Panc1 (cell line): ENCODE measurements around the gene MTLN. TPM values are rescaled to one million over a fixed set of nuclear protein-coding genes. Genes with fewer than 3 reads are reported as not detected.

Experiments
- ATAC-seq: fragments of 200-7000 bp; cut with Tn5 transposase; 2 replicates; pipeline ENCODE4 v1.9.1; 2020; ENCODE audit warnings: mild to moderate bottlenecking, moderate library complexity
- BruUV-seq: library from RNA; stranded (reverse); fragments of 400-500 nt; replicated peaks from 2 replicates; lab custom pipeline; 2021; lab: Mats Ljungman, UMichigan
- CTCF ChIA-PET: fragments of 300-600 bp; sonication (Branson Sonifier 250); formaldehyde crosslinking; loops from one replicate; lab custom pipeline; 2022; ENCODE audit warnings: antibody characterized with exemption; lab: Charles Lee
- POLR2A ChIA-PET: fragments of 300-600 bp; sonication (Branson Sonifier 250); formaldehyde crosslinking; loops from one replicate; lab custom pipeline; 2022; ENCODE audit warnings: antibody characterized with exemption; lab: Charles Lee
- DNase-seq: peaks from one replicate; pipeline ENCODE4 v3.0.0-alpha.2; 2010; ENCODE audit warnings: low read depth, low spot score
- H3K27ac ChIP-seq: 2 replicates; pipeline ENCODE4 v1.5.1; 2011; ENCODE audit warnings: mild to moderate bottlenecking, low read length, inconsistent platforms
- H3K27me3 ChIP-seq: fragments of 200-500 bp; sonication (Bioruptor generic); 2 replicates; pipeline ENCODE4 v1.6.0; 2014; ENCODE audit warnings: low read length, inconsistent platforms; ENCODE audit not compliant: control insufficient read depth, insufficient read depth
- H3K36me3 ChIP-seq: fragments of 200-500 bp; sonication (Bioruptor generic); 2 replicates; pipeline ENCODE4 v1.5.1; 2014; ENCODE audit warnings: inconsistent platforms, mild to moderate bottlenecking, low read length, moderate library complexity; ENCODE audit not compliant: control insufficient read depth, insufficient read depth
- H3K4me1 ChIP-seq: 2 replicates; pipeline ENCODE4 v1.5.1; 2011; ENCODE audit warnings: inconsistent platforms, mild to moderate bottlenecking, low read length, moderate library complexity; ENCODE audit not compliant: control insufficient read depth, insufficient read depth
- H3K4me3 ChIP-seq, 2 experiments: 2 replicates each; pipeline ENCODE4 v1.5.1; 2011 to 2012; ENCODE audit warnings: low read depth in 2 of 2, low read length in 2 of 2, mild to moderate bottlenecking in 2 of 2, inconsistent platforms in 1 of 2, moderate library complexity in 1 of 2
- H3K9me3 ChIP-seq: fragments of 200-500 bp; sonication (Bioruptor generic); 2 replicates; pipeline ENCODE4 v1.5.1; 2014; ENCODE audit warnings: low read depth, mild to moderate bottlenecking, inconsistent platforms, low read length, moderate library complexity; ENCODE audit not compliant: control insufficient read depth, insufficient read depth
- POLR2AphosphoS5 ChIP-seq: IDR thresholded peaks from 2 replicates; pipeline ENCODE4 v1.6.1; 2012; ENCODE audit warnings: mild to moderate bottlenecking, low read depth, low read length, moderate library complexity
- SIN3A ChIP-seq: IDR thresholded peaks from 2 replicates; pipeline ENCODE4 v1.6.1; 2012; ENCODE audit warnings: low read depth, mild to moderate bottlenecking, low read length, moderate library complexity, borderline replicate concordance; ENCODE audit not compliant: insufficient read depth
- TCF7L2 ChIP-seq: IDR thresholded peaks from 2 replicates; pipeline ENCODE4 v1.6.1; 2011; ENCODE audit warnings: mild to moderate bottlenecking, low read depth, low read length, inconsistent platforms
- in situ Hi-C: cut with HindIII; loops from 2 replicates; pipeline ENCODE4 v1.10.0; 2016; ENCODE audit warnings: low sequenced_read_pairs, low pct_unique_long_range_greater_than_20kb
- intact Hi-C: fragments of 100-400 bp; cut with micrococcal nuclease; formaldehyde crosslinking; loops from one replicate; pipeline ENCODE4 v1.10.0; 2022; ENCODE audit not compliant: unreplicated experiment
- total RNA-seq: library from RNA; stranded (reverse); gene quantifications from one replicate; pipeline ENCODE4 v1.2.1, GENCODE V29; 2021; ENCODE audit not compliant: unreplicated experiment
- TF ChIP-seq, protein P1 (sequence below): fragments of 450-650 bp; IDR thresholded peaks from 2 replicates; pipeline ENCODE4 v1.5.1; 2017; ENCODE audit warnings: mild to moderate bottlenecking
- TF ChIP-seq, protein P2 (sequence below), 2 experiments: IDR thresholded peaks; 2 replicates each; pipeline ENCODE4 v1.6.1; 2011 to 2012; ENCODE audit warnings: low read depth in 2 of 2, control low read depth in 1 of 2, low read length in 1 of 2, mild to moderate bottlenecking in 1 of 2, moderate library complexity in 1 of 2; ENCODE audit not compliant: insufficient read depth in 1 of 2

Gene MTLN
- total RNA-seq, 1 experiment from 2014 or later: 84.3 TPM

DNA sequence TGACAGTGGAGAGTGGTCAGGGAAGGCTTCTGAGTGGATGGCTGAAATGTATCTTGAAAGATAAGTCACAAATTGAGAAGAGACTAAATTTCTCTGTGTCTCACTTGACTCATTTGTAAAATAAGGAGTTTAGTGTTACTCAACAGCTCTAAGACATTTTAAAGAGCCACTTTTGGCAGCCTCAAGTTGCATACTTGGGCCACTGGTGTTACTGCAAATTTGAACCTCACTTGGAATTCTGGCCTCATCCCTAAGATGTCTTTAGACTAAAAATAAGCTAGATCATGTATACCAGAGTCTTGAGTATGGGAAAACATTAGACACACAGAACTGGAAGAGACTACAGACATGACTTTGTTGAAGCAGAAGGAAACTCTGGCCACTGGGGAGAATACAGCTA lies 4.5 kb upstream of the MTLN start:
- in situ Hi-C loops: no loop called here
- Histone ChIP-seq H3K27me3 (no peaks in the 10 kb centered on the region), H3K27ac (no peak overlapping the region), H3K4me3 (no peak overlapping the region), H3K9me3 (peaks cover 8% of the 10 kb centered on the region; the same call in 1 of the 2 replicates), H3K4me1 (no peaks in the 10 kb centered on the region), H3K36me3 (no peaks in the 10 kb centered on the region; the same call in 1 of the 2 replicates)
- CTCF ChIA-PET: no interaction called here
- BruUV-seq: no TSS peak
- DNase-seq: no peak
- POLR2A ChIA-PET: no interaction called here
- ATAC-seq: no peak
- TF ChIP-seq TCF7L2: no peak
- no peak for TF ChIP-seq SIN3A
- TF ChIP-seq, protein P1, sequence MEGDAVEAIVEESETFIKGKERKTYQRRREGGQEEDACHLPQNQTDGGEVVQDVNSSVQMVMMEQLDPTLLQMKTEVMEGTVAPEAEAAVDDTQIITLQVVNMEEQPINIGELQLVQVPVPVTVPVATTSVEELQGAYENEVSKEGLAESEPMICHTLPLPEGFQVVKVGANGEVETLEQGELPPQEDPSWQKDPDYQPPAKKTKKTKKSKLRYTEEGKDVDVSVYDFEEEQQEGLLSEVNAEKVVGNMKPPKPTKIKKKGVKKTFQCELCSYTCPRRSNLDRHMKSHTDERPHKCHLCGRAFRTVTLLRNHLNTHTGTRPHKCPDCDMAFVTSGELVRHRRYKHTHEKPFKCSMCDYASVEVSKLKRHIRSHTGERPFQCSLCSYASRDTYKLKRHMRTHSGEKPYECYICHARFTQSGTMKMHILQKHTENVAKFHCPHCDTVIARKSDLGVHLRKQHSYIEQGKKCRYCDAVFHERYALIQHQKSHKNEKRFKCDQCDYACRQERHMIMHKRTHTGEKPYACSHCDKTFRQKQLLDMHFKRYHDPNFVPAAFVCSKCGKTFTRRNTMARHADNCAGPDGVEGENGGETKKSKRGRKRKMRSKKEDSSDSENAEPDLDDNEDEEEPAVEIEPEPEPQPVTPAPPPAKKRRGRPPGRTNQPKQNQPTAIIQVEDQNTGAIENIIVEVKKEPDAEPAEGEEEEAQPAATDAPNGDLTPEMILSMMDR: no peak
- TF ChIP-seq, protein P2, sequence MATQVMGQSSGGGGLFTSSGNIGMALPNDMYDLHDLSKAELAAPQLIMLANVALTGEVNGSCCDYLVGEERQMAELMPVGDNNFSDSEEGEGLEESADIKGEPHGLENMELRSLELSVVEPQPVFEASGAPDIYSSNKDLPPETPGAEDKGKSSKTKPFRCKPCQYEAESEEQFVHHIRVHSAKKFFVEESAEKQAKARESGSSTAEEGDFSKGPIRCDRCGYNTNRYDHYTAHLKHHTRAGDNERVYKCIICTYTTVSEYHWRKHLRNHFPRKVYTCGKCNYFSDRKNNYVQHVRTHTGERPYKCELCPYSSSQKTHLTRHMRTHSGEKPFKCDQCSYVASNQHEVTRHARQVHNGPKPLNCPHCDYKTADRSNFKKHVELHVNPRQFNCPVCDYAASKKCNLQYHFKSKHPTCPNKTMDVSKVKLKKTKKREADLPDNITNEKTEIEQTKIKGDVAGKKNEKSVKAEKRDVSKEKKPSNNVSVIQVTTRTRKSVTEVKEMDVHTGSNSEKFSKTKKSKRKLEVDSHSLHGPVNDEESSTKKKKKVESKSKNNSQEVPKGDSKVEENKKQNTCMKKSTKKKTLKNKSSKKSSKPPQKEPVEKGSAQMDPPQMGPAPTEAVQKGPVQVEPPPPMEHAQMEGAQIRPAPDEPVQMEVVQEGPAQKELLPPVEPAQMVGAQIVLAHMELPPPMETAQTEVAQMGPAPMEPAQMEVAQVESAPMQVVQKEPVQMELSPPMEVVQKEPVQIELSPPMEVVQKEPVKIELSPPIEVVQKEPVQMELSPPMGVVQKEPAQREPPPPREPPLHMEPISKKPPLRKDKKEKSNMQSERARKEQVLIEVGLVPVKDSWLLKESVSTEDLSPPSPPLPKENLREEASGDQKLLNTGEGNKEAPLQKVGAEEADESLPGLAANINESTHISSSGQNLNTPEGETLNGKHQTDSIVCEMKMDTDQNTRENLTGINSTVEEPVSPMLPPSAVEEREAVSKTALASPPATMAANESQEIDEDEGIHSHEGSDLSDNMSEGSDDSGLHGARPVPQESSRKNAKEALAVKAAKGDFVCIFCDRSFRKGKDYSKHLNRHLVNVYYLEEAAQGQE (IDR thresholded peaks at IDR 0.05; ENCODE audit: insufficient read depth in 1 of 2, low read depth in 2 of 2, low read length in 1 of 2): no peak
- TF ChIP-seq POLR2AphosphoS5: no peak
- intact Hi-C loops: no loop called here

DNA sequence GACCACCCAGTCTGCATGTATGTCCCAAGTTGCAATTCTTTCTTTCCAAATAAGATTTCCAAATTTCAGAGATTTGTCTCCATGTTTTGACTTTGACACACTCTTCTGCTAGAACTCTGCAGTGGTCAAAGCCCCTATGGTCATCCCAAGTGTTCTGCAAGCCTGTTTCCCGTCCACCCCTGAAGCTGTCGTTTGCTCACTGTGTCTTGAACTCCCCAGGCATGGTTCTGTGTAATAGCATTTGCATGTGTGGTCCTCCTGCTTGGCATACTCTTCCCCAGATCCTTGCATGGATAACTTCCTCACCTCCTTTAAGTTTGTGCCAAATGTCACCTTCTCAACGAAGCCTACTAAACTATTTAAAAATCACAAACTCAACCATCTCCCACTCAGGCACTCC lies 3.9 kb upstream of the MTLN start:
- Histone ChIP-seq H3K4me1 (peaks cover 3% of the 10 kb centered on the region; the same call in 1 of the 2 replicates), H3K4me3 (no peak overlapping the region), H3K27ac (no peak overlapping the region), H3K9me3 (peaks cover 8% of the 10 kb centered on the region; the same call in 1 of the 2 replicates), H3K36me3 (no peaks in the 10 kb centered on the region; the same call in 1 of the 2 replicates), H3K27me3 (no peaks in the 10 kb centered on the region)
- DNase-seq (no peak), ATAC-seq (no peak)
- no TSS peak for BruUV-seq
- CTCF ChIA-PET: no interaction called here
- POLR2A ChIA-PET: no interaction called here
- TF ChIP-seq TCF7L2: no peak
- no peak for TF ChIP-seq POLR2AphosphoS5
- TF ChIP-seq, protein P2 (IDR thresholded peaks at IDR 0.05; ENCODE audit: insufficient read depth in 1 of 2, low read depth in 2 of 2, low read length in 1 of 2): no peak
- TF ChIP-seq, protein P1: no peak
- TF ChIP-seq SIN3A: no peak
- in situ Hi-C loops (no loop called here), intact Hi-C loops (no loop called here)
